Hindlimb muscle (tissue), 1 donor: ENCODE results near the gene MT2A. TPM values are rescaled to one million over a fixed set of nuclear protein-coding genes. Genes with fewer than 3 reads are reported as not detected.
"Not testable (repeated sequence)": the region's sequence is repeated elsewhere in the genome, so short reads cannot be mapped to it uniquely, and the experiment has no call there.

Source experiments
- DNase-seq: peaks from one replicate; pipeline ENCODE4 v3.0.0-alpha.2; 2013
- polyA plus RNA-seq: library from polyadenylated mRNA; unstranded; fragments of 120-200 nt; gene quantifications from one replicate; pipeline ENCODE4 v1.2.1, GENCODE V29; 2013; ENCODE audit not compliant: insufficient read length

Gene MT2A
- polyA plus RNA-seq, 1 donor, result 26.9 TPM

GRCh38 chr16:56621665-56622445 is 13.5 kb downstream of the MT2A start:
- not testable (repeated sequence) for DNase-seq

- not testable (repeated sequence) for DNase-seq
Observed at GRCh38 chr16:56623184-56623583, 14.8 kb downstream of the MT2A start.

- DNase-seq, result no peak
Observed at GRCh38 chr16:56623637-56624036, 15.3 kb downstream of the MT2A start.

GRCh38 chr16:56625140-56625942 is 17.0 kb downstream of the MT2A start, which contains the start of gene MT1E:
TSS of gene MT1E (plus strand) at chr16:56625781. CDS start at chr16:56625852, 71 bp downstream.
- DNase-seq, result peak; percentile 72

DNA sequence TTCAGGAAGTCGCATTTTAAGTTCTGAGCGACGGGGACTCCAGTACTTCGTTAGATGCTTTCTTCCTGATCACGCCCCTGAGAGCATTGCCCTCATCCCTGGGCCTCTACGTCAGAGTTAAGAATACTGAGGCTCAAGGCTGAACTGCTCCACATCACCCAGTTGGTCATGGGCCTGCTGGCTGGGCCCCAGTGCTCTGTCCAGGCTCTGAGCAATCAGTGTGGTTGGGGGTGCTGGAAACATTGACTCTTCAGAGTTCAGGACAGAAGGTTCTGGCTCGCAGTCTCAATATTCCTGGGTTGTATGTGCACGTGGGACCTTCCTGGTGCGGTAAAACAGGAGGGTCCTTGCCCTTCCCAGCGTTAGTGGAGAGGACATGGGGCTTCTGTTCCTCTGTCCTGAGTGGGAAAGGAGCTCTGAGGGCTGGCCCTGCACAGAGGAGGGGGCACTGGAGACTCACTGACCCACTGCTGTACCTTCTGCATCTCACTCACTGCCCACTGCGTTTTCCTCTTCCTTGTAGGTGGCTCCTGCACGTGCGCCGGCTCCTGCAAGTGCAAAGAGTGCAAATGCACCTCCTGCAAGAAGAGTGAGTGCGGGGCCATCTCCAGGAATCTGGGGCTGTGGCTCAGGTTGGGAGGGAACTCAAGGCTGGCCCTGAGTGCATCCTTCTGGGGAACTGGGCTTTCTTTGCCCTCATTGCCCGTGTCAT is 17.7 kb downstream of the MT2A start:
- DNase-seq, result peak; percentile 55

GRCh38 chr16:56626685-56627084 is 18.3 kb downstream of the MT2A start:
- DNase-seq, result no peak

- DNase-seq, result no peak
Observed at GRCh38 chr16:56628486-56629350, 20.3 kb downstream of the MT2A start.

DNA sequence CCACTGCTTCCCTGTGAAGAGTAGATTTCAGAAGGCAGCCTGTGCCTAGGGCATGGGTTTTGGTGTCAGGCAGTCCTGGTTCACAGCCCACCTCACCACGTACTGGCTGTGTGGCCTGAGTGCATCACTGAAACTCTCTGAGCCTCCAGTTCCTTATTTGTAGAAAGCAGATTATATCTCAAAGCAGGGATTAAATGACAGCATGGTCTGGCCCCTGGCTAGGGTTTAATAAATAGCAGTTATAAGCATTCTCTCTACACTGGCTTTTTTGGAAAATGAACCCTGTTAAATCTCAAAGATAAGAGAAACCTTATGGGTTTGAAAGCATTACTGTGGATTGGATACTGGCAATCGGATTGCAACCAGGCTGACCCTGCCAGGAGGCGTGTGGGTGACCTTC is 21.1 kb downstream of the MT2A start:
- DNase-seq, result no peak

- no peak for DNase-seq
Observed at GRCh38 chr16:56630134-56630533, 21.8 kb downstream of the MT2A start.

DNA sequence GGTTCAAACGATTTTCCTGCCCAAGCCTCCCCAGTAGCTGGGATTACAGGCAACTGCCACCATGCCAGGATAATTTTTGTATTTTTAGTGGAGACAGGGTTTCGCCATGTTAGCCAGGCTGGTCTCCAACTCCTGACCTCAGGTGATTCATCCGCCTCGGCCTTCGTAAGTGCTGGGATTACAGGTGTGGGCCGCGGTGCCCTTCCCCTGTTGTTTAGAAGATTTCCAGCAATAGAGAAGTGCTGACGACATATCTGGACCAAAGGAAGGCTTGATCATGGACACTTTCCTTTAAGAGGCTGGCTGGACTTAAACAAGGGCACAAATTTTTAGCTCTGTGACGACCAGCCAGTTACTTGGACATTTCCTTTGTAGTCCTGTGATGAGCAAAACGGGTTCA is 22.8 kb downstream of the MT2A start:
- DNase-seq, result no peak

GRCh38 chr16:56631832-56632155 is 23.4 kb downstream of the MT2A start:
- no peak for DNase-seq

DNA sequence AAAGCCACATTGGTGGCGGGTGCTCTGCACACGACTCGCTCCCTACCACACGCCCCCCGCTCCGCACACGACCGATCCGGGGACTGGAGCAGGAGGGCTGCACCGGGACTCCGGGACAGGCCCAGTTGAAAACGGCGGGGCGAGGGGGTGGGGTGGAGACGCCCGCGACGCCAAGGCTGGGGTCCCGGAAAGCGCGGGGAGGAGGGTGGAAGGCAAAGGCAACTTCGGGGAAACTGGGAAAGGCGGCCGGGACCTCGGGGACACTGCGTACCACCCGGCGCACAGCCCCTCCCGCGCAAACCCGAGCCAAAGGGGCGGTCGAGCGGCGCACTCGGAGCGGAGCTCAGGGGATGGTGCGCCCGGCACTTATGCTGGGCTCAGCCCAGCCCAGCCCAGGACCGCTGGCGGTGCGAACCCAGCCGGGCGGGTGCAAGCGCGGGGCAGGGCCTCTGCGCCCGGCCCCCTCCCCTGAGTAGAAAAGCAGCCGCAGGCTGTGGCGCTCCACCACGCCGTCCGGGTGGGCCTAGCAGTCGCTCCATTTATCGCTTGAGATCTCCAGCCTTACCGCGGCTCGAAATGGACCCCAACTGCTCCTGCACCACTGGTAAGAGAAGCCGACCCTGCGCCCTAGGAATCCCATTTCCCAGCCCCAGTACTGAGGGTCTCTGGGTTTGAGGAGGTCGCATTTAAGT is 23.9 kb downstream of the MT2A start, which contains the start of gene MT1M:
Gene MT1M, plus strand, starts transcription at position 504 of the 692 bp plus-strand sequence. Its CDS starts 73 bp downstream, at position 577.
- no peak for DNase-seq

GRCh38 chr16:56632848-56633365 is 24.5 kb downstream of the MT2A start:
- DNase-seq, result no peak

DNA sequence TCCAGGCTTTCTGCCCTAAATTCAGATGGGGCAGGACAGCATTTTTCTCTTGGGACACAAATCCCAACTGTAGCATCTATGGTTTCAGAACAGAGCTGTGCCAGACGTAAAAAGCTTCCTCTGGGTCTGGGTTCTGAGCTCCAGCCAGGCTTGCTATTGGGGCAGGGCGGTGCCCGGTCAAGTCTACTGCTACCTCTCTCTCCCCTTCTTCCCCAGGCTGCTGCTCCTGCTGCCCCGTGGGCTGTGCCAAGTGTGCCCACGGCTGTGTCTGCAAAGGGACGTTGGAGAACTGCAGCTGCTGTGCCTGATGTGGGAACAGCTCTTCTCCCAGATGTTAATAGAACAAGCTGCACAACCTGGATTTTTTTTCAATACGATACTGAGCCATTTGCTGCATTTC is 25.2 kb downstream of the MT2A start:
- no peak for DNase-seq

DNA sequence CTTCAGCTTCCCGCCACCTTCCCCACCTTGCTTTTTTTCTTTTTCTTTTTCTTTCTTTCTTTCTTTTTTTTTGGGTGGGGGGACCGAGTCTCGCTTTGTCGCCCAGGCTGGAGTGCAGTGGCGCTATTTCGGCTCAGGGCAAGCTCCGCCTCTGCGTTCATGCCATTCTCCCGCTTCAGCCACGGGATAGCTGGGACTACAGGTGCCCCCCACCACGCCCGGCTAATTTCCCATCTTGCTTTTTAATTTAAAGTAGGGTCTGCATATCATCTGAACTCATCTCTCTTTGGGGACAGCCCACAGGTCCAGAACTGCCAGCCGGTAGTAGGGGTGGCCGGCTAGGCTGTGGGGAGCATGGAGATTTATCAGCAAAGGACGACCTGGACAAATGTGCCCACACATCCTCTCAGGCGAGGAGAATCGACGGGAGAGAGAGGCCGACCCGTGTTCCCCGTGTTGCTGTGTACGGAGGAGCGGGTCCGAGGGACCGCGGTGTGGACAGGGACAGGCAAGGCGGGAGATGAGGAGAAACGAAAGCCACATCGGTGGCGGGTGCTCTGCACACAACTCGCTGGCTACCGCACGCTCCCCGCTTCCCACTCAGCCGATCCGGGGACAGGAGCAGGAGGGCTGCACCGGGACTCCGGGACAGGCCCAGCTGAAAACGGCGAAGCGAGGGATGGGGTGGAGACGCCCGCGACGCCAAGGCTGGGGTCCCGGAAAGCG is 26.5 kb downstream of the MT2A start:
- no peak for DNase-seq

DNA sequence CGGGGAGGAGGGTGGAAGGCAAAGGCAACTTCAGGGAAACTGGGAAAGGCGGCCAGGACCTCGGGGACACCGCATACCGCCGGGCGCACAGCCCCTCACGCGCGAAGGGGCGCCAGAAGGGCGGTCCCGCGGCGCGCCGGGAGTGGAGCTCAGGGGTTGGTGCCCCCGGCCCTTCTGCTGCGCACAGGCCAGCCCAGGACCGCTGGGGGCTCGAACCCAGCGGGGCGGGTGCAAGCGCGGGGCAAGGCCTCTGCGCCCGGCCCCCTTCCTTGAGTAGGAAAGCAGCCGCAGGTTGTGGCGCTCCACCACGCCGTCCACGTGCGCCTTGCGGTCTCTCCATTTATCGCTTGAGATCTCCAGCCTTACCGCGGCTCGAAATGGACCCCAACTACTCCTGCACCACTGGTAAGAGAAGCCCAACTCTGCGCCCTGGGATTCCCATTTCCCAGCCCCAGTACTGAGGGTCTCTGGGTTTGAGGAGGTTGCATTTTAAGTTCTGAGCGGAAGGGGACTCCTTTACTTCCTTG is 27.1 kb downstream of the MT2A start:
- DNase-seq, result no peak

DNA sequence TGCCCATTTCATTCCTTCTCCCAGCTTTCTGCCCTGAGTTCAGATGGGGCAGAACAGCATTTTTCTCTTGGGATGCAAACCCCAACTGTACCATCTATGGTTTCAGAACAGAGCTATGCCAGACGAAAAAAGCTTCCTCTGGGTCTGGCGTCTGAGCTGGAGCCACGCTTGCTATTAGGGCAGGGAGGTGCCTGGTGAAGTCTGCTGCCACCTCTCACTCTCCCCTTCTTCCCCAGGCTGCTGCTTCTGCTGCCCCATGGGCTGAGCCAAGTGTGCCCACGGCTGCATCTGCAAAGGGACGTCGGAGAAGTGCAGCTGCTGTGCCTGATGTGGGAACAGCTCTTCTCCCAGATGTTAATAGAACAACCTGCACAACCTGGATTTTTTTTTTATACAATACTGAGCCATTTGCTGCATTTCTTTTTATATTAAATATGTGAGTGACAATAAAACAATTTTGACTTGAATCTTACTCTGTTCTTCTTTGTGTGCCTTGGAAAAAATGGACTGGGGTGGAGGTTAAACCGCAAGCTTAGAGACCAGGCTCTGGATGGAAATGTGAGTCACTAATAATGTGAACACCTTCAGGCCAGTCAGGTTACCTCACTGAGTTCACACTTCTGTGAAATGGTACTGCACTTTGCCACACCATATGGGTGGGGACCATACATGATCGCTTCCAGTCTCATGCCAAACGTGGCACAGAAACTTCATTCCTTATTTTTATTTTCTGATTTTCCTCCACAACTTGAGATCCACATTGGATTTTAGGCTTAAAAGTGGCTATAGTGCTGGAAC is 28.4 kb downstream of the MT2A start:
- DNase-seq, result no peak

- DNase-seq, result no peak
Observed at GRCh38 chr16:56637814-56638750, 29.7 kb downstream of the MT2A start, which contains the start of gene MT1A. TSS of gene MT1A (plus strand) at chr16:56638666. CDS start at chr16:56638739, 73 bp downstream.
